Endothelial cell of umbilical vein (primary cell): ENCODE results near the gene ABCA2. TPM values are rescaled to one million over a fixed set of nuclear protein-coding genes. Genes with fewer than 3 reads are reported as not detected.

Experiments used
- BruUV-seq: library from RNA; stranded (reverse); fragments of 400-500 nt; replicated peaks from 2 replicates; lab custom pipeline; 2021; lab: Mats Ljungman, UMichigan
- CTCF ChIA-PET: fragments of 300-600, 350-600 bp; sonication (Branson Sonifier 250); formaldehyde crosslinking; loops from one replicate; lab custom pipeline; 2021; ENCODE audit warnings: antibody characterized with exemption, inconsistent platforms; lab: Charles Lee
- POLR2A ChIA-PET: fragments of 300-600, 350-600 bp; sonication (Branson Sonifier 250); formaldehyde crosslinking; loops from one replicate; lab custom pipeline; 2021; ENCODE audit warnings: antibody characterized with exemption, inconsistent platforms; lab: Charles Lee
- DNase-seq: peaks from one replicate; pipeline ENCODE4 v3.0.0-alpha.2; 2011; ENCODE audit warnings: low read depth, low spot score
- FAIRE-seq: peaks from 2 replicates; lab custom pipeline; 2011; peaks lifted over from hg19 to GRCh38; lab: Jason Lieb, UNC
- H2AFZ ChIP-seq: 2 replicates; pipeline ENCODE4 v1.6.0; 2012; ENCODE audit warnings: low read depth, low read length, control low read depth, inconsistent platforms
- H3K27ac ChIP-seq: 2 replicates; pipeline ENCODE4 v1.5.1; 2011; ENCODE audit warnings: low read depth, mild to moderate bottlenecking, control low read depth, low read length, moderate library complexity; ENCODE audit not compliant: insufficient read depth
- H3K27me3 ChIP-seq, 2 experiments: 2 replicates each; pipeline versions ENCODE4 v1.6.0 to v1.6.1; 2011; ENCODE audit warnings: low read length in 2 of 2, mixed read lengths in 1 of 2; ENCODE audit not compliant: control insufficient read depth in 2 of 2, insufficient read depth in 2 of 2
- H3K36me3 ChIP-seq, 2 experiments: 2 replicates in 1 of 2; 3 replicates in 1 of 2; pipeline ENCODE4 v1.5.1; 2011; ENCODE audit warnings: low read length in 2 of 2, mild to moderate bottlenecking in 1 of 2, moderate library complexity in 1 of 2; ENCODE audit not compliant: control insufficient read depth in 2 of 2, insufficient read depth in 2 of 2; ENCODE audit errors: extremely low read depth in 1 of 2
- H3K4me1 ChIP-seq: 3 replicates; pipeline ENCODE4 v1.5.1; 2011; ENCODE audit warnings: mild to moderate bottlenecking, low read length; ENCODE audit not compliant: control insufficient read depth, insufficient read depth; ENCODE audit errors: extremely low read depth
- H3K4me2 ChIP-seq: 2 replicates; pipeline ENCODE4 v1.6.1; 2011; ENCODE audit warnings: low read length, control low read depth, mixed read lengths; ENCODE audit not compliant: insufficient read depth
- H3K4me3 ChIP-seq, 3 experiments: fragments of 200-600 bp in 1 of 3; sonication (generic), shearing (Covaris generic) in 1 of 3; replicated peaks in 1 of 3; 2 replicates each; pipeline ENCODE4 v1.5.1; 2011 to 2016; ENCODE audit warnings: control low read depth in 3 of 3, low read length in 3 of 3, mild to moderate bottlenecking in 2 of 3, inconsistent platforms in 1 of 3, low read depth in 1 of 3, moderate library complexity in 1 of 3; ENCODE audit not compliant: insufficient read depth in 1 of 3
- H3K79me2 ChIP-seq: 2 replicates; pipeline ENCODE4 v1.6.0; 2012; ENCODE audit warnings: low read length, inconsistent platforms; ENCODE audit not compliant: control insufficient read depth, insufficient read depth
- H3K9ac ChIP-seq: replicated peaks from 2 replicates; pipeline ENCODE3; 2011; ENCODE audit warnings: low read length, control low read depth; ENCODE audit not compliant: insufficient read depth; ENCODE audit errors: extremely low read depth
- H3K9me1 ChIP-seq: replicated peaks from 3 replicates; pipeline ENCODE4 v1.6.0; 2011; ENCODE audit warnings: mild to moderate bottlenecking, low read length; ENCODE audit not compliant: control insufficient read depth, insufficient read depth; ENCODE audit errors: extremely low read depth
- H3K9me3 ChIP-seq: replicated peaks from 2 replicates; pipeline ENCODE4 v1.5.1; 2012; ENCODE audit warnings: low read length, inconsistent platforms; ENCODE audit not compliant: control insufficient read depth, insufficient read depth
- H4K20me1 ChIP-seq: replicated peaks from 2 replicates; pipeline ENCODE3; 2011; ENCODE audit warnings: mild to moderate bottlenecking, low read length; ENCODE audit not compliant: control insufficient read depth, insufficient read depth; ENCODE audit errors: extremely low read depth
- EZH2 ChIP-seq: IDR thresholded peaks from 2 replicates; pipeline ENCODE4 v1.6.1; 2012; ENCODE audit warnings: borderline replicate concordance, low read depth, mild to moderate bottlenecking, moderate library complexity, low read length, inconsistent platforms; ENCODE audit not compliant: severe bottlenecking
- FOS ChIP-seq: IDR thresholded peaks from 2 replicates; pipeline ENCODE4 v1.6.1; 2011; ENCODE audit warnings: mild to moderate bottlenecking, low read length, moderate library complexity, borderline replicate concordance; ENCODE audit not compliant: insufficient read depth
- GATA2 ChIP-seq: IDR thresholded peaks from 2 replicates; pipeline ENCODE4 v1.7.0; 2011; ENCODE audit warnings: low read depth, mild to moderate bottlenecking, moderate library complexity, mixed read lengths, low read length; ENCODE audit not compliant: insufficient read length, insufficient read depth
- JUN ChIP-seq: IDR thresholded peaks from 2 replicates; pipeline ENCODE4 v1.6.1; 2011; ENCODE audit warnings: borderline replicate concordance, low read depth; ENCODE audit not compliant: insufficient read length, insufficient read depth
- MYC ChIP-seq: IDR thresholded peaks from one replicate; pipeline ENCODE4 v1.6.1; 2011; ENCODE audit warnings: mild to moderate bottlenecking, low read depth, low read length
- POLR2A ChIP-seq: IDR thresholded peaks from 2 replicates; pipeline ENCODE4 v1.6.1; 2012; ENCODE audit warnings: low read depth, mild to moderate bottlenecking, control low read depth, low read length
- POLR2AphosphoS5 ChIP-seq: IDR thresholded peaks from 2 replicates; pipeline ENCODE4 v1.6.1; 2012; ENCODE audit warnings: low read depth, mild to moderate bottlenecking, control low read depth, low read length, moderate library complexity; ENCODE audit not compliant: insufficient read depth
- dilution Hi-C: fragments of 300-500 bp; cut with MboI; formaldehyde crosslinking; loops from one replicate; pipeline ENCODE4 v1.15.0; 2019; ENCODE audit warnings: low sequenced_read_pairs; ENCODE audit not compliant: extremely low pct_ligation_motif_present
- intact Hi-C: fragments of 100-400 bp; cut with micrococcal nuclease; formaldehyde crosslinking; loops from one replicate; pipeline ENCODE4 v1.10.0; 2022
- polyA plus RNA-seq, 4 experiments: library from polyadenylated mRNA; depleted of rRNA in 3 of 4; stranded (reverse) in 3 of 4; unstranded in 1 of 4; fragments of >200 nt; gene quantifications; 2 replicates each; pipeline versions ENCODE4 v1.2.1 to v1.2.3, GENCODE V29; 2011 to 2012; ENCODE audit warnings: missing spikeins in 1 of 4
- total RNA-seq: library from RNA; stranded (reverse); gene quantifications from 2 replicates; pipeline ENCODE4 v1.2.3, GENCODE V29; 2021
- TF ChIP-seq, protein P1 (sequence below), 2 donors: IDR thresholded peaks; 1 replicate in 1 of 2; 2 replicates in 1 of 2; pipeline ENCODE4 v1.5.1; 2011; ENCODE audit warnings: low read length in 2 of 2, mild to moderate bottlenecking in 2 of 2, moderate library complexity in 2 of 2, control low read depth in 1 of 2, inconsistent platforms in 1 of 2, low read depth in 1 of 2; ENCODE audit not compliant: insufficient read depth in 1 of 2; ENCODE audit errors: extremely low read depth in 1 of 2
- TF ChIP-seq, protein P2 (sequence below): IDR thresholded peaks from 2 replicates; pipeline ENCODE4 v1.6.1; 2011; ENCODE audit not compliant: insufficient read depth, insufficient read length

The ABCA2 gene
- total and polyA plus RNA-seq, 2 donors (not counting 3 experiments of a cell fraction or from before 2014, with no cell fraction given): 20.0 to 29.1 TPM

DNA sequence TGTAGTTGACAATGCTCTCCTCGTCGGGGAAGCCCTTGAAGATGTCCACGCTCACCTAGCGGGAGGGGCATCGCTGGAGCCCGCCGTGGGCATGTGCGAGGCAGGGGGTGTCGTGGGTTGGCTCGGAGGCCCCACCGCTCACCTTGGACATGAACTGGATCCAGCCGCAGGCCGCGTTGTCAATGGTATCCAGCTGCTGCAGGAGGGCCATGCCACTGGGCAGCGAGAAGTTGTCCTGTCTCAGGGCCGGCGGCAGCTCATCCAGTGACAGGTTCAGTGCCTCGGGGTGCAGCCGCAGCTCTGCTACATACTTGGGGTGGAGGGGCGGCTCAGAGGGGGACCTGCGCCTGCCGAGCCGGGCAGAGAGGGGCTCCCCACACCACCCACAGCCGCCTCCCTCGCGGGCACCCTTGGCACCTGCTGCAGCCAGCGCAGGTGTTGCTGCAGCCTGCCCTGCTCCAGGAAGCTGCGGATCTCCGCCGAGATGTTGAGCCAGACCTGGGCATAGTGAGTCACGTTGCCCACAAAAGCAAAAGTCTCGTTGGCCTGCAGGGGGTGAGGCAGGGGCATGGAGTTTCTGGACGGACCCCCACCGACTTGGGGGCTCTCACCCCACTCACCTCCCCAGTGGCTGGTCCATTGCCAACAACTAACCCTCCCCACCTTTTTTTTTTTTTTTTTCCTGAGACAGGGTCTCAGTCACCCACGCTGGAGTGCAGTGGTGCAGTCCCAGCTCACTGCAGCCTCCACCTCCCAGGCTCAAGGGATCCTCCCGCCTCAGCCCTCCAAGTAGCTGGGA, 9.1 kb downstream of the ABCA2 start:
- H3K9me1 ChIP-seq: no peaks in the 10 kb centered on the region
- FAIRE-seq (no peak), DNase-seq (no peak)
- intact Hi-C loops: no loop called here
- no peak overlapping the region for H2AFZ ChIP-seq
- no peak overlapping the region for H3K27ac ChIP-seq
- no peak overlapping the region for H3K4me3 ChIP-seq
- TF ChIP-seq, protein P1, sequence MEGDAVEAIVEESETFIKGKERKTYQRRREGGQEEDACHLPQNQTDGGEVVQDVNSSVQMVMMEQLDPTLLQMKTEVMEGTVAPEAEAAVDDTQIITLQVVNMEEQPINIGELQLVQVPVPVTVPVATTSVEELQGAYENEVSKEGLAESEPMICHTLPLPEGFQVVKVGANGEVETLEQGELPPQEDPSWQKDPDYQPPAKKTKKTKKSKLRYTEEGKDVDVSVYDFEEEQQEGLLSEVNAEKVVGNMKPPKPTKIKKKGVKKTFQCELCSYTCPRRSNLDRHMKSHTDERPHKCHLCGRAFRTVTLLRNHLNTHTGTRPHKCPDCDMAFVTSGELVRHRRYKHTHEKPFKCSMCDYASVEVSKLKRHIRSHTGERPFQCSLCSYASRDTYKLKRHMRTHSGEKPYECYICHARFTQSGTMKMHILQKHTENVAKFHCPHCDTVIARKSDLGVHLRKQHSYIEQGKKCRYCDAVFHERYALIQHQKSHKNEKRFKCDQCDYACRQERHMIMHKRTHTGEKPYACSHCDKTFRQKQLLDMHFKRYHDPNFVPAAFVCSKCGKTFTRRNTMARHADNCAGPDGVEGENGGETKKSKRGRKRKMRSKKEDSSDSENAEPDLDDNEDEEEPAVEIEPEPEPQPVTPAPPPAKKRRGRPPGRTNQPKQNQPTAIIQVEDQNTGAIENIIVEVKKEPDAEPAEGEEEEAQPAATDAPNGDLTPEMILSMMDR (IDR thresholded peaks at IDR 0.05; ENCODE audit: extremely low read depth in 1 of 2, insufficient read depth in 1 of 2, low read depth in 1 of 2, low read length in 2 of 2): no peak
- TF ChIP-seq FOS (no peak), POLR2A (no peak), GATA2 (no peak), MYC (no peak), JUN (no peak), EZH2 (no peak), POLR2AphosphoS5 (no peak)
- TF ChIP-seq, protein P2, sequence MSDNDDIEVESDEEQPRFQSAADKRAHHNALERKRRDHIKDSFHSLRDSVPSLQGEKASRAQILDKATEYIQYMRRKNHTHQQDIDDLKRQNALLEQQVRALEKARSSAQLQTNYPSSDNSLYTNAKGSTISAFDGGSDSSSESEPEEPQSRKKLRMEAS: no peak
- H3K4me2 ChIP-seq: no peak overlapping the region
- H3K79me2 ChIP-seq: no peaks in the 10 kb centered on the region
- no peaks in the 10 kb centered on the region for H3K4me1 ChIP-seq
- H4K20me1 ChIP-seq: no peaks in the 10 kb centered on the region
- H3K9me3 ChIP-seq: no peaks in the 10 kb centered on the region
- no peak overlapping the region for H3K9ac ChIP-seq
- dilution Hi-C loops: no loop called here
- no peaks in the 10 kb centered on the region for H3K36me3 ChIP-seq
- ChIA-PET POLR2A (no interaction called here), CTCF (interaction anchor here (1.1 to 1.2 kb wide), 2 partner anchors 10 to 71 kb away, joined by 3 to 8 read pairs; partner anchors contain the start of gene ABCA2)
- no peaks in the 10 kb centered on the region for H3K27me3 ChIP-seq
- no TSS peak for BruUV-seq
